Neural crest cell (in vitro differentiated cells): ENCODE data around the gene DAP. TPM values are rescaled to one million over a fixed set of nuclear protein-coding genes. Genes with fewer than 3 reads are reported as not detected.
A peak's percentile ranks its signal among the peaks of the same experiment; 100 is the strongest.

Source experiments
- DNase-seq: peaks from one replicate; pipeline ENCODE4 v3.0.0; 2021; ENCODE audit warnings: low read depth, mixed read lengths, low spot score
- H3K27ac Mint-ChIP-seq: one replicate; pipeline ENCODE4 v1.8.0; 2021; ENCODE audit warnings: mild to moderate bottlenecking, mixed read lengths; ENCODE audit not compliant: unreplicated experiment
- H3K27me3 Mint-ChIP-seq: 2 replicates; pipeline ENCODE4 v1.8.0; 2021; ENCODE audit warnings: low read depth, mild to moderate bottlenecking, mixed read lengths
- H3K36me3 Mint-ChIP-seq: 2 replicates; pipeline ENCODE4 v1.8.0; 2021; ENCODE audit warnings: low read depth, mild to moderate bottlenecking, mixed read lengths
- H3K4me1 Mint-ChIP-seq: 2 replicates; pipeline ENCODE4 v1.8.0; 2021; ENCODE audit warnings: mixed read lengths
- H3K4me3 Mint-ChIP-seq: one replicate; pipeline ENCODE4 v1.8.0; 2021; ENCODE audit warnings: mild to moderate bottlenecking, mixed read lengths
- H3K9me3 Mint-ChIP-seq: 2 replicates; pipeline ENCODE4 v1.8.0; 2021; ENCODE audit warnings: mixed read lengths
- CTCF ChIP-seq: fragments of 200-600 bp; sonication (generic); conservative IDR thresholded peaks from 2 replicates; pipeline ENCODE4 v1.5.0; 2021; ENCODE audit warnings: antibody characterized with exemption, mild to moderate bottlenecking
- total RNA-seq: library from RNA; stranded (reverse); gene quantifications from 2 replicates; pipeline ENCODE4 v1.2.1, GENCODE V29; 2021

The DAP gene
- total RNA-seq, 1 donor from 2014 or later = 107 TPM

- TF ChIP-seq CTCF = no peak
- Mint-ChIP-seq H3K4me1 (no peaks in the 10 kb centered on the region), H3K27me3 (no peaks in the 10 kb centered on the region), H3K9me3 (peaks cover 6% of the 10 kb centered on the region), H3K36me3 (peaks cover 17% of the 10 kb centered on the region), H3K27ac (peak overlapping the region; percentile 19), H3K4me3 (no peak overlapping the region)
- DNase-seq = no peak
Observed at GRCh38 chr5:10682801-10683525, 78.1 kb downstream of the DAP start.

GRCh38 chr5:10681731-10682679, 79.0 kb downstream of the DAP start:
- H3K27me3 Mint-ChIP-seq = no peaks in the 10 kb centered on the region
- H3K27ac Mint-ChIP-seq = no peak overlapping the region
- peaks cover 21% of the 10 kb centered on the region for H3K36me3 Mint-ChIP-seq
- no peak for DNase-seq
- H3K9me3 Mint-ChIP-seq = peaks cover 8% of the 10 kb centered on the region
- no peaks in the 10 kb centered on the region for H3K4me1 Mint-ChIP-seq
- no peak for TF ChIP-seq CTCF
- H3K4me3 Mint-ChIP-seq = no peak overlapping the region

GRCh38 chr5:10680876-10681481, 80.1 kb downstream of the DAP start:
- Mint-ChIP-seq H3K4me1 (no peaks in the 10 kb centered on the region), H3K36me3 (peaks cover 20% of the 10 kb centered on the region), H3K4me3 (no peak overlapping the region), H3K27ac (no peak overlapping the region), H3K27me3 (no peaks in the 10 kb centered on the region), H3K9me3 (peaks cover 7% of the 10 kb centered on the region)
- no peak for DNase-seq
- TF ChIP-seq CTCF = no peak

DNA sequence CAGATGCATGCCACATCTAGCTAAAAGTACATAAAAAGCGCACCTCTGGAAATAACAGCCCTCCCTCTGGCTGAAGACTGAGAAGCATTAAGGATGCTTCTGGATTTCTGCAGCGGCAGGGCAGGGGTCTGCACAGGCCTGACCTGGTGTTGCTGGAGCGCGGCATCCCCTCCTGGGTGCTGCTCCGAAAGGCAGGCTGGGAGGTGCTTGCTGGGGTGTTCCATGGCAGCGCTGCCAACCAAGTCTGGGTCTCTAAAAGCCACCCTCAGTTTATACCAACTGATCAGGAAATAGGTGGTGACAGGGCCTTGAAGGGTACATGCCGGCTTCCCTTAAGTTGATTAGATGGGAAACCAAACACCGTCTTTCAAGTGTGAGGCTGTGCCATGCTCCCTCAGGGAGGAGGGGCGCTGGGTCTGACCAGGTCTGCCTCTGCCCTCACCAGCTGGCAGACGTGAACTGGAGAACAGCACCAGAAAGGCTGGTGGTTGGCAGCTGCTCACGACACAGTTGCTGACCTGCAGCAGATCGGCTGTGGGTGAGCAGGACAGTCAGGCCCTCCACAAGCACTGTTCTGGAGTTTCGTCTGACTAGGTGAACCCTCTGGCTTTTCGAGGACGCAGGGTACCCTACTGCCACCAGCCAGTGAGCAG, 81.6 kb downstream of the DAP start:
- DNase-seq = no peak
- Mint-ChIP-seq H3K4me1 (no peaks in the 10 kb centered on the region), H3K27me3 (peaks cover 3% of the 10 kb centered on the region), H3K4me3 (no peak overlapping the region), H3K27ac (no peak overlapping the region), H3K36me3 (peaks cover 21% of the 10 kb centered on the region), H3K9me3 (peaks cover 7% of the 10 kb centered on the region)
- TF ChIP-seq CTCF = no peak

DNA sequence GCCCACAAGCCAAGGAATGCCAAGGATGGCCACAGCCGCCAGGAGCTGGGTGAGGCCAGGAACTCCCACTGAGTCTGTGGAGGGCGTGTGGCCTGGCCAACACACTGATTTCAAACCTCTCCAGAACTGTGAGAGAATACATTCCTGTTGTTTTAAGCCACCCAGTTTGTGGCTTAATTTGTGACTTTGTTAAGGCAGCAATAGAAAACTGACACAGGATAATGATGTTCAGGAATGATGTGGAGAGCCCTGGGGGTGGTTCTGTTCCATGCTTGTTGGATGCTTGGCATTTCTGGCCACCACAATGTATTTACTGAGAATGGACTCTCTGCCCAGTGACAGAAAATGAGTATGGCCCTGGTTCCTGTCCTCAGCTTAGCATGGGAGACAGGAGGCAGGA, 82.8 kb downstream of the DAP start:
- no peak overlapping the region for H3K4me3 Mint-ChIP-seq
- TF ChIP-seq CTCF = no peak
- no peak for DNase-seq
- no peak overlapping the region for H3K27ac Mint-ChIP-seq
- no peaks in the 10 kb centered on the region for H3K4me1 Mint-ChIP-seq
- peaks cover 21% of the 10 kb centered on the region for H3K36me3 Mint-ChIP-seq
- peaks cover 7% of the 10 kb centered on the region for H3K9me3 Mint-ChIP-seq
- H3K27me3 Mint-ChIP-seq = peaks cover 3% of the 10 kb centered on the region
